OCI-LY1 (cell line): ENCODE results near the gene SPEM3.

Experiments
- EZH2 ChIP-seq: fragments of 200-600 bp; sonication (generic), shearing (Covaris generic); IDR thresholded peaks from 2 replicates; pipeline ENCODE4 v1.8.0; 2017; ENCODE audit warnings: borderline replicate concordance, mixed run types, mild to moderate bottlenecking, antibody characterized with exemption, low read length, moderate library complexity, mixed read lengths
- TF ChIP-seq, protein P1 (sequence below): fragments of 200-600 bp; sonication (generic), shearing (Covaris generic); IDR thresholded peaks from 2 replicates; pipeline ENCODE4 v1.5.1; 2017; ENCODE audit warnings: mild to moderate bottlenecking, antibody characterized with exemption, low read length, moderate library complexity, mixed read lengths

DNA sequence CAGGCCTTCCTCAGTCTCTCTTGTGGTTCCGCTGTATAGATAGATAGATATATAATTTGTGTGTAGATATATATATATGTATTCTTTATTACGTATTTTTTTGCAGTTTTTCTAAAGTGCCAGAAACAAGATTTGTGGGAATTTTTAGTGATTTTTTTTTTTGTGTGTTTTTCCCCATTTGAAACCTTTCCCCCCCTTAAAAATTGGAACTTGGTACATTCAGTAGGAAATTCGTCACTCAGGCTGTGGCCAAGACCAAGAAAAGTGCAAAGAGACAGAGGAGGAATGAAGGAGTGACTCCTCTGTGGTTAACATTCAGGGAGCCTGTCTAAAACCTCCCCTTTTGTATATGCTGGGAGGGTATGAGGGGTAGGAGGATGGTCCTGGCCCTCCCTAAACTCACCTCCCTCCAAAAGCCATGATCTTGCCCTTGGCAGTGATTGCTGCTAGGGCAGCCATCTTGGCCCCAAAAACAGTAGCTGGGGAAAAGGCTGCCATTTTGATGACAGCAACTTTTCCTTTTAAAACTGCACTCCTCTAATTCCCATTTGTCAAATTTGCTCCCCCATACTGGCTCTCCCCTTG, 31.4 kb downstream of the SPEM3 start:
- TF ChIP-seq, protein P1, sequence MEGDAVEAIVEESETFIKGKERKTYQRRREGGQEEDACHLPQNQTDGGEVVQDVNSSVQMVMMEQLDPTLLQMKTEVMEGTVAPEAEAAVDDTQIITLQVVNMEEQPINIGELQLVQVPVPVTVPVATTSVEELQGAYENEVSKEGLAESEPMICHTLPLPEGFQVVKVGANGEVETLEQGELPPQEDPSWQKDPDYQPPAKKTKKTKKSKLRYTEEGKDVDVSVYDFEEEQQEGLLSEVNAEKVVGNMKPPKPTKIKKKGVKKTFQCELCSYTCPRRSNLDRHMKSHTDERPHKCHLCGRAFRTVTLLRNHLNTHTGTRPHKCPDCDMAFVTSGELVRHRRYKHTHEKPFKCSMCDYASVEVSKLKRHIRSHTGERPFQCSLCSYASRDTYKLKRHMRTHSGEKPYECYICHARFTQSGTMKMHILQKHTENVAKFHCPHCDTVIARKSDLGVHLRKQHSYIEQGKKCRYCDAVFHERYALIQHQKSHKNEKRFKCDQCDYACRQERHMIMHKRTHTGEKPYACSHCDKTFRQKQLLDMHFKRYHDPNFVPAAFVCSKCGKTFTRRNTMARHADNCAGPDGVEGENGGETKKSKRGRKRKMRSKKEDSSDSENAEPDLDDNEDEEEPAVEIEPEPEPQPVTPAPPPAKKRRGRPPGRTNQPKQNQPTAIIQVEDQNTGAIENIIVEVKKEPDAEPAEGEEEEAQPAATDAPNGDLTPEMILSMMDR: no peak
- no peak for TF ChIP-seq EZH2
